ENCODE data around the gene TAF1L. TPM values are rescaled to one million over a fixed set of nuclear protein-coding genes. Genes with fewer than 3 reads are reported as not detected.
A peak's percentile ranks its signal among the peaks of the same experiment; 100 is the strongest.

TAF1L gene
- total RNA-seq, 1 donor from 2014 or later = not detected

- peak; percentile 8 for DNase-seq (ENCODE audit: low spot score)
- Mint-ChIP-seq H3K27me3 (ENCODE audit: unreplicated experiment) (no peaks in the 10 kb centered on the region), H3K27ac (ENCODE audit: unreplicated experiment) (peak overlapping the region; percentile 74), H3K4me3 (ENCODE audit: unreplicated experiment) (peak overlapping the region; percentile 39), H3K4me1 (ENCODE audit: unreplicated experiment) (peaks cover 16% of the 10 kb centered on the region), H3K9me3 (ENCODE audit: unreplicated experiment) (no peaks in the 10 kb centered on the region), H3K36me3 (ENCODE audit: low read depth, unreplicated experiment) (no peaks in the 10 kb centered on the region)
- no peak for TF ChIP-seq CTCF (IDR thresholded peaks at IDR 0.05; ENCODE audit: unreplicated experiment)
Observed at GRCh38 chr9:32580631-32581300, 54.7 kb downstream of the TAF1L start.

DNA sequence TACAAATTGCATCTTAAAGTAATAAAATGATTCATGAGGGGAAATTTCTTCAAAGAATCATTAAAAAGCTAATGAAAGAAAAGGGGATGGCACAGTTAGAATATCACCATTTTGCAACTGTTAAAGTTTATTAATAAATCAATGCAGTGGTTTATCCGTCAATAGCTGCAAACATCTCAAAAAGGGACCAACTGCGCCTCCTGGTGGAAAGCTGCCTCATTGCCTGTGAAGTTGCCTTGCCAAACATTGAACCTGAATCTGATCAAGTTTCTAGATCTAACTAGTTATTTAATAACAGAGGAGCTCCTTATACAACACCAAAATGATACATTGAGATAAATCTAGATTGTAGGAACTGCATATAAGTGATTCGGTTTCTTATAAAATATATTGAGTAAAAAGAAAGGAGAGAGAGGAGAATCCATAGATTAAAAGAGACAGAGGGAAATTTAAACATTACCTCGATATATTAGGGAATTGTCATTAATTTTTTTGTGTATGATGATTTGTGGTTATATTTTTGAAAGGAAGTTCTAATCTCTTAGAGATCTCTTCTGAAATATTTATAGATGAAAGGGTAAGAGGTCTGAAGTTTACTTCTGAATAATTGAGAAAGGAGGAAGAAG, 55.6 kb downstream of the TAF1L start:
- TF ChIP-seq CTCF (IDR thresholded peaks at IDR 0.05; ENCODE audit: unreplicated experiment) = peak; percentile 94
- no peaks in the 10 kb centered on the region for H3K9me3 Mint-ChIP-seq (ENCODE audit: unreplicated experiment)

More for the DNA sequence above, 55.6 kb downstream of the TAF1L start:
- peaks cover 16% of the 10 kb centered on the region for H3K4me1 Mint-ChIP-seq (ENCODE audit: unreplicated experiment)
- no peaks in the 10 kb centered on the region for H3K36me3 Mint-ChIP-seq (ENCODE audit: low read depth, unreplicated experiment)
- DNase-seq (ENCODE audit: low spot score) = peak; percentile 74
- no peak overlapping the region for H3K4me3 Mint-ChIP-seq (ENCODE audit: unreplicated experiment)
- H3K27ac Mint-ChIP-seq (ENCODE audit: unreplicated experiment) = no peak overlapping the region
- no peaks in the 10 kb centered on the region for H3K27me3 Mint-ChIP-seq (ENCODE audit: unreplicated experiment)

Other genes with a start within 250 kb of the TAF1L start
- gene RIGI, start 109.5 kb downstream of the TAF1L start, total RNA-seq (ENCODE audit: unreplicated experiment) = 8.4 TPM
- gene SMIM27, start 83.3 kb downstream of the TAF1L start, total RNA-seq (ENCODE audit: unreplicated experiment) = 8.0 TPM
- 20.7 TPM for gene TOPORS, start 83.1 kb downstream of the TAF1L start, total RNA-seq (ENCODE audit: unreplicated experiment)
- 36.8 TPM for gene NDUFB6, start 62.5 kb downstream of the TAF1L start, total RNA-seq (ENCODE audit: unreplicated experiment)
- 0.18 TPM for gene TMEM215, start 147.9 kb upstream of the TAF1L start, total RNA-seq (ENCODE audit: unreplicated experiment)

Measured in endothelial cell (in vitro differentiated cells).